SK-N-SH (cell line): ENCODE data around the gene LMOD3. TPM values are rescaled to one million over a fixed set of nuclear protein-coding genes. Genes with fewer than 3 reads are reported as not detected.

Source experiments
- CTCF ChIA-PET: fragments of 300-600, 350-600 bp; formaldehyde crosslinking; extraction: SDS; loops from one replicate; lab custom pipeline; 2021; lab: Yijun Ruan, JAX
- POLR2A ChIA-PET: fragments of 350-600 bp; sonication (Branson Sonifier 250); formaldehyde crosslinking; extraction: SDS; loops from one replicate; lab custom pipeline; 2020; ENCODE audit warnings: antibody characterized with exemption, inconsistent platforms; lab: Yijun Ruan, JAX
- DNase-seq: peaks from one replicate; pipeline ENCODE4 v3.0.0; 2012
- H2AFZ ChIP-seq: fragments of 200-600 bp; sonication (generic); 2 replicates; pipeline ENCODE4 v1.8.1; 2016; ENCODE audit warnings: antibody characterized with exemption, mild to moderate bottlenecking, low read depth
- H3F3A ChIP-seq: fragments of 200-600 bp; sonication (generic); replicated peaks from 2 replicates; pipeline ENCODE3; 2016; ENCODE audit warnings: antibody characterized with exemption, mild to moderate bottlenecking; ENCODE audit not compliant: insufficient read depth
- H3K27ac ChIP-seq, 2 experiments: fragments of 200-500 bp in 1 of 2; fragments of 200-600 bp in 1 of 2; sonication (Bioruptor generic) in 1 of 2; sonication (generic), shearing (Covaris generic) in 1 of 2; 2 replicates each; pipeline versions ENCODE4 v1.5.1 to v1.6.1; 2014 to 2016; ENCODE audit warnings: low read depth in 2 of 2, inconsistent platforms in 1 of 2, low read length in 1 of 2, mild to moderate bottlenecking in 1 of 2, mixed read lengths in 1 of 2
- H3K27me3 ChIP-seq: fragments of 200-600 bp; sonication (generic), shearing (Covaris generic); 2 replicates; pipeline ENCODE4 v1.6.1; 2016; ENCODE audit warnings: mixed run types; ENCODE audit not compliant: insufficient read depth
- H3K36me3 ChIP-seq, 2 experiments: fragments of 200-500 bp in 1 of 2; fragments of 200-600 bp in 1 of 2; sonication (Bioruptor generic) in 1 of 2; sonication (generic) in 1 of 2; replicated peaks in 1 of 2; 2 replicates each; pipeline versions ENCODE3 to v1.5.1; 2014 to 2016; ENCODE audit warnings: low read length in 1 of 2, mild to moderate bottlenecking in 1 of 2; ENCODE audit not compliant: insufficient read depth in 2 of 2, control insufficient read depth in 1 of 2
- H3K4me1 ChIP-seq, 2 experiments: fragments of 200-500 bp in 1 of 2; fragments of 200-600 bp in 1 of 2; sonication (Bioruptor generic) in 1 of 2; sonication (generic), shearing (Covaris generic) in 1 of 2; 2 replicates each; pipeline versions ENCODE4 v1.5.1 to v1.6.1; 2014 to 2016; ENCODE audit warnings: low read depth in 1 of 2, low read length in 1 of 2, mixed run types in 1 of 2; ENCODE audit not compliant: insufficient read depth in 2 of 2, control insufficient read depth in 1 of 2
- H3K4me2 ChIP-seq: fragments of 200-600 bp; sonication (generic), shearing (Covaris generic); 2 replicates; pipeline ENCODE4 v1.6.1; 2017; ENCODE audit warnings: mixed run types
- H3K4me3 ChIP-seq, 2 experiments: fragments of 200-500 bp in 1 of 2; fragments of 200-600 bp in 1 of 2; sonication (Bioruptor generic) in 1 of 2; sonication (generic), shearing (Covaris generic) in 1 of 2; 2 replicates each; pipeline versions ENCODE4 v1.5.1 to v1.8.1; 2014 to 2016; ENCODE audit warnings: low read depth in 2 of 2, inconsistent platforms in 1 of 2, low read length in 1 of 2, mild to moderate bottlenecking in 1 of 2, mixed read lengths in 1 of 2, moderate library complexity in 1 of 2
- H3K79me2 ChIP-seq: fragments of 200-600 bp; sonication (generic); 2 replicates; pipeline ENCODE4 v1.8.1; 2017; ENCODE audit warnings: mild to moderate bottlenecking; ENCODE audit not compliant: insufficient read depth
- H3K9ac ChIP-seq: fragments of 200-600 bp; sonication (generic); 2 replicates; pipeline ENCODE4 v1.6.1; 2017; ENCODE audit warnings: mixed run types
- H3K9me2 ChIP-seq: fragments of 200-600 bp; sonication (generic); 2 replicates; pipeline ENCODE4 v1.6.1; 2017; ENCODE audit warnings: mixed run types
- H3K9me3 ChIP-seq: fragments of 200-600 bp; sonication (generic); 2 replicates; pipeline ENCODE4 v1.6.1; 2017; ENCODE audit warnings: mixed run types, mild to moderate bottlenecking, moderate library complexity
- H4K20me1 ChIP-seq: fragments of 200-600 bp; sonication (generic); 2 replicates; pipeline ENCODE4 v1.6.1; 2017; ENCODE audit warnings: mild to moderate bottlenecking, mixed run types; ENCODE audit not compliant: insufficient read depth
- ELF1 ChIP-seq: IDR thresholded peaks from 2 replicates; pipeline ENCODE4 v1.4.0; 2012
- EZH2phosphoT487 ChIP-seq: fragments of 200-600 bp; sonication (generic); IDR thresholded peaks from 2 replicates; pipeline ENCODE4 v1.6.1; 2017; ENCODE audit warnings: low read depth, mixed run types, mild to moderate bottlenecking, antibody characterized with exemption, moderate library complexity, borderline replicate concordance
- FOSL2 ChIP-seq: IDR thresholded peaks from 2 replicates; pipeline ENCODE4 v1.4.0; 2012; ENCODE audit warnings: low read depth, mild to moderate bottlenecking, moderate library complexity, borderline replicate concordance
- FOXJ3 ChIP-seq: sonication (generic); formaldehyde crosslinking; IDR thresholded peaks from 2 replicates; pipeline ENCODE4 v1.5.1; 2020; ENCODE audit warnings: mild to moderate bottlenecking, missing genetic modification reagents
- GATA2 ChIP-seq: sonication (generic); formaldehyde crosslinking; IDR thresholded peaks from 2 replicates; pipeline ENCODE4 v1.5.0; 2020; ENCODE audit warnings: mild to moderate bottlenecking, missing genetic modification reagents
- JUND ChIP-seq: IDR thresholded peaks from 2 replicates; pipeline ENCODE4 v1.4.0; 2012
- NFIC ChIP-seq: IDR thresholded peaks from 2 replicates; pipeline ENCODE4 v1.4.0; 2012; ENCODE audit warnings: borderline replicate concordance
- NRF1 ChIP-seq: IDR thresholded peaks from 2 replicates; pipeline ENCODE4 v1.6.1; 2012; ENCODE audit warnings: low read depth, mild to moderate bottlenecking, low read length
- POLR2AphosphoS5 ChIP-seq: IDR thresholded peaks from 2 replicates; pipeline ENCODE4 v1.6.1; 2012; ENCODE audit warnings: low read depth, low read length
- RCOR1 ChIP-seq: fragments of 150-350 bp; IDR thresholded peaks from 2 replicates; pipeline ENCODE4 v1.6.1; 2017; ENCODE audit warnings: antibody characterized with exemption, low read length
- RFX5 ChIP-seq: IDR thresholded peaks from 2 replicates; pipeline ENCODE4 v1.6.1; 2012; ENCODE audit warnings: mild to moderate bottlenecking, improper control_type of control experiment, low read length
- RXRA ChIP-seq: IDR thresholded peaks from 2 replicates; pipeline ENCODE4 v1.4.0; 2012; ENCODE audit warnings: low read depth, mild to moderate bottlenecking, borderline replicate concordance
- SIN3A ChIP-seq: IDR thresholded peaks from 2 replicates; pipeline ENCODE4 v1.6.1; 2012; ENCODE audit warnings: low read depth, mild to moderate bottlenecking, low read length, moderate library complexity, borderline replicate concordance
- SMC3 ChIP-seq: IDR thresholded peaks from 2 replicates; pipeline ENCODE4 v1.6.1; 2012; ENCODE audit warnings: low read depth, low read length, improper control_type of control experiment
- TAF1 ChIP-seq: IDR thresholded peaks from 2 replicates; pipeline ENCODE4 v1.6.1; 2012; ENCODE audit warnings: low read depth, mild to moderate bottlenecking, low read length, moderate library complexity, borderline replicate concordance
- TEAD4 ChIP-seq: IDR thresholded peaks from 2 replicates; pipeline ENCODE4 v1.4.0; 2012; ENCODE audit warnings: mild to moderate bottlenecking, borderline replicate concordance; ENCODE audit not compliant: insufficient read depth
- YY1 ChIP-seq: IDR thresholded peaks from 2 replicates; pipeline ENCODE4 v1.4.0; 2012; ENCODE audit warnings: low read depth, mild to moderate bottlenecking
- WGBS: methylation state at CpG from one replicate; pipeline ENCODE4 v1.1.6; 2017; ENCODE audit warnings: low lambda C conversion rate; 5-methylcytosine and 5-hydroxymethylcytosine counted together
- polyA plus RNA-seq, 3 experiments: library from polyadenylated mRNA; depleted of rRNA; stranded (reverse); fragments of >200 nt; gene quantifications; 2 replicates each; pipeline ENCODE4 v1.2.3, GENCODE V29; 2012
- TF ChIP-seq, protein P1 (sequence below): IDR thresholded peaks from 2 replicates; pipeline ENCODE4 v1.4.0; 2012; ENCODE audit warnings: low read depth, borderline replicate concordance
- TF ChIP-seq, protein P2 (sequence below): IDR thresholded peaks from 2 replicates; pipeline ENCODE4 v1.4.0; 2012; ENCODE audit warnings: low read depth
- TF ChIP-seq, protein P3 (sequence below): IDR thresholded peaks from 2 replicates; pipeline ENCODE4 v1.4.0; 2012; ENCODE audit warnings: low read depth, borderline replicate concordance

LMOD3 gene
- polyA plus RNA-seq, 1 of the 3 experiments (the other 2 are of a cell fraction), result not detected

DNA sequence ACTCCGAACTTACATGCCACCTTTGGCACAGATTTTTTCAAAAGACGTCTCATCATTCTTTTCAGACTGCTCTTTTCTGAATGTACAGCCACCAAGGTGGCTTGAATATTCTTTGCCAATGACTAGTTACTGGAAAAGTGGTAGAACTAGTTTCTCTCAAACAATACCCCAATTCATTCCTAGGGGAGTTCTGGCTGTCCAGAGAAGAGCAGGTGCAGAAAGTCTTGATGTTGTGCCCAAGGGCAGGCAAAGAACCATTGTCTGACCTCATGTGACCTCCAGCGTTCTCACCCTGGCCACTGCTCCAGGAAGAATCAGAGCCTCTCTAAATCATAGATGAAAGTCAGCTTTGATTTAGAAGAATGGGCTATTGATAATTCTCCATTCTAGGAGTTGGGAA, 5.5 kb downstream of the LMOD3 start:
- Histone ChIP-seq H3K9me3 (no peaks in the 10 kb centered on the region), H3K36me3 (no peaks in the 10 kb centered on the region), H3K4me1 (no peaks in the 10 kb centered on the region; a peak in 1 of 4 replicates), H3K4me3 (no peak overlapping the region), H3K27me3 (no peaks in the 10 kb centered on the region), H3K27ac (no peak overlapping the region), H3K4me2 (no peak overlapping the region), H4K20me1 (no peaks in the 10 kb centered on the region), H3K79me2 (no peaks in the 10 kb centered on the region), H3F3A (no peaks in the 10 kb centered on the region), H3K9me2 (no peaks in the 10 kb centered on the region), H2AFZ (no peak overlapping the region), H3K9ac (no peak overlapping the region)
- ChIA-PET CTCF (interaction anchor here (1.3 to 4.6 kb wide), 3 partner anchors 189 to 309 kb away, joined by 4 to 56 read pairs (median 9); no protein-coding TSS in a partner anchor), POLR2A (no interaction called here)
- no peak for TF ChIP-seq EZH2phosphoT487
- TF ChIP-seq JUND, result no peak
- TF ChIP-seq, protein P1, sequence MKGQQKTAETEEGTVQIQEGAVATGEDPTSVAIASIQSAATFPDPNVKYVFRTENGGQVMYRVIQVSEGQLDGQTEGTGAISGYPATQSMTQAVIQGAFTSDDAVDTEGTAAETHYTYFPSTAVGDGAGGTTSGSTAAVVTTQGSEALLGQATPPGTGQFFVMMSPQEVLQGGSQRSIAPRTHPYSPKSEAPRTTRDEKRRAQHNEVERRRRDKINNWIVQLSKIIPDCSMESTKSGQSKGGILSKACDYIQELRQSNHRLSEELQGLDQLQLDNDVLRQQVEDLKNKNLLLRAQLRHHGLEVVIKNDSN, result no peak
- TF ChIP-seq POLR2AphosphoS5, result no peak
- TF ChIP-seq GATA2, result no peak
- TF ChIP-seq NRF1, result no peak
- TF ChIP-seq NFIC, result no peak
- no peak for TF ChIP-seq RXRA
- TF ChIP-seq FOXJ3 (CRISPR knock-in tag), result no peak
- TF ChIP-seq, protein P2, sequence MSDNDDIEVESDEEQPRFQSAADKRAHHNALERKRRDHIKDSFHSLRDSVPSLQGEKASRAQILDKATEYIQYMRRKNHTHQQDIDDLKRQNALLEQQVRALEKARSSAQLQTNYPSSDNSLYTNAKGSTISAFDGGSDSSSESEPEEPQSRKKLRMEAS, result no peak
- TF ChIP-seq SIN3A, result no peak
- no peak for TF ChIP-seq RFX5
- no peak for TF ChIP-seq FOSL2
- no peak for TF ChIP-seq RCOR1
- no peak for TF ChIP-seq TEAD4
- TF ChIP-seq TAF1, result no peak
- no peak for TF ChIP-seq YY1
- TF ChIP-seq ELF1, result no peak
- TF ChIP-seq SMC3, result no peak
- TF ChIP-seq, protein P3, sequence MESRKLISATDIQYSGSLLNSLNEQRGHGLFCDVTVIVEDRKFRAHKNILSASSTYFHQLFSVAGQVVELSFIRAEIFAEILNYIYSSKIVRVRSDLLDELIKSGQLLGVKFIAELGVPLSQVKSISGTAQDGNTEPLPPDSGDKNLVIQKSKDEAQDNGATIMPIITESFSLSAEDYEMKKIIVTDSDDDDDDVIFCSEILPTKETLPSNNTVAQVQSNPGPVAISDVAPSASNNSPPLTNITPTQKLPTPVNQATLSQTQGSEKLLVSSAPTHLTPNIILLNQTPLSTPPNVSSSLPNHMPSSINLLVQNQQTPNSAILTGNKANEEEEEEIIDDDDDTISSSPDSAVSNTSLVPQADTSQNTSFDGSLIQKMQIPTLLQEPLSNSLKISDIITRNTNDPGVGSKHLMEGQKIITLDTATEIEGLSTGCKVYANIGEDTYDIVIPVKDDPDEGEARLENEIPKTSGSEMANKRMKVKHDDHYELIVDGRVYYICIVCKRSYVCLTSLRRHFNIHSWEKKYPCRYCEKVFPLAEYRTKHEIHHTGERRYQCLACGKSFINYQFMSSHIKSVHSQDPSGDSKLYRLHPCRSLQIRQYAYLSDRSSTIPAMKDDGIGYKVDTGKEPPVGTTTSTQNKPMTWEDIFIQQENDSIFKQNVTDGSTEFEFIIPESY, result no peak
- DNase-seq, result no peak
- 89% methylated on average over 3 of the region's 3 CpGs for WGBS
